ENCODE results near the gene OR5D18. TPM values are rescaled to one million over a fixed set of nuclear protein-coding genes. Genes with fewer than 3 reads are reported as not detected.

OR5D18 gene
- total RNA-seq, 1 donor from 2014 or later: not detected

DNA sequence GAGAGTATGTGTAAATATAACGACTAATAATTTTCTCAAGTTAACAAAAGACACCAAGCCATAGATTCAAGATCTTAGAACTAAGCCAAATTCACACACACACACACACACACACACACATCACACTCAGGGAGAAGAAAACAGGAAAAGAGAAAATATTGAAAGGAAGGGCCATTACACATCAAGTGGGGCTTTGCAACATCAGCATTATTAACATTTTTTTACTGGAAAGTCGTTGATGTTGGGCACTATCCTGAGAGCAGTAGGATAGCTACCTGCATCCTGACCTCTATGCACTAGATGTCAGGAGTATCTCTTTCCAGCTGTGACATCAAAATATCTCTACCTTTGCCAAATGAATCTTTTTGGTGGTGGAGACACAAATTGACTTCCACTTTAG lies 28.0 kb downstream of the OR5D18 start:
- Histone ChIP-seq H2AFZ (replicated peaks) (no peak overlapping the region), H3K27me3 (no peaks in the 10 kb centered on the region), H3K27ac (no peak overlapping the region), H3K9me3 (ENCODE audit: low read depth) (peaks cover 25% of the 10 kb centered on the region), H3K4me1 (no peaks in the 10 kb centered on the region), H3K4me2 (no peak overlapping the region), H3F3A (ENCODE audit: low read depth) (no peaks in the 10 kb centered on the region), H3K79me2 (ENCODE audit: low read depth) (no peaks in the 10 kb centered on the region), H3K36me3 (no peaks in the 10 kb centered on the region), H4K20me1 (ENCODE audit: low read depth) (no peaks in the 10 kb centered on the region), H3K9ac (no peak overlapping the region), H3K4me3 (no peak overlapping the region)
- TF ChIP-seq EZH2 (IDR thresholded peaks at IDR 0.05) (no peak), CTCF (IDR thresholded peaks at IDR 0.05) (no peak), EZH2phosphoT487 (IDR thresholded peaks at IDR 0.05) (no peak)
- H3K36me3 Mint-ChIP-seq: no peaks in the 10 kb centered on the region
- H3K27me3 Mint-ChIP-seq (ENCODE audit: insufficient read depth, low read depth): no peaks in the 10 kb centered on the region
- peaks cover 5% of the 10 kb centered on the region for H3K9me3 Mint-ChIP-seq
- no peak overlapping the region for H3K27ac Mint-ChIP-seq
- no peak for DNase-seq (ENCODE audit: low spot score)
- no peaks in the 10 kb centered on the region for H3K4me1 Mint-ChIP-seq
- no peak overlapping the region for H3K4me3 Mint-ChIP-seq

GRCh38 chr11:55849037-55849436 lies 29.6 kb downstream of the OR5D18 start:
- no peak for TF ChIP-seq EZH2 (IDR thresholded peaks at IDR 0.05)
- no peak for TF ChIP-seq CTCF (IDR thresholded peaks at IDR 0.05)
- no peak for TF ChIP-seq EZH2phosphoT487 (IDR thresholded peaks at IDR 0.05)
- no peak for DNase-seq (ENCODE audit: low spot score)
- no peak overlapping the region for H3K27ac ChIP-seq
- no peak overlapping the region for H3K4me3 ChIP-seq
- Mint-ChIP-seq H3K9me3 (peaks cover 6% of the 10 kb centered on the region), H3K4me3 (no peak overlapping the region), H3K27me3 (ENCODE audit: insufficient read depth, low read depth) (no peaks in the 10 kb centered on the region), H3K27ac (no peak overlapping the region), H3K4me1 (no peaks in the 10 kb centered on the region), H3K36me3 (no peaks in the 10 kb centered on the region)
- no peaks in the 10 kb centered on the region for H3F3A ChIP-seq (ENCODE audit: low read depth)
- H3K36me3 ChIP-seq: no peaks in the 10 kb centered on the region
- no peaks in the 10 kb centered on the region for H3K4me1 ChIP-seq
- no peak overlapping the region for H3K9ac ChIP-seq
- H2AFZ ChIP-seq (replicated peaks): no peak overlapping the region
- no peaks in the 10 kb centered on the region for H4K20me1 ChIP-seq (ENCODE audit: low read depth)
- H3K79me2 ChIP-seq (ENCODE audit: low read depth): no peaks in the 10 kb centered on the region
- no peak overlapping the region for H3K4me2 ChIP-seq
- H3K9me3 ChIP-seq (ENCODE audit: low read depth): peaks cover 33% of the 10 kb centered on the region
- H3K27me3 ChIP-seq: no peaks in the 10 kb centered on the region

DNA sequence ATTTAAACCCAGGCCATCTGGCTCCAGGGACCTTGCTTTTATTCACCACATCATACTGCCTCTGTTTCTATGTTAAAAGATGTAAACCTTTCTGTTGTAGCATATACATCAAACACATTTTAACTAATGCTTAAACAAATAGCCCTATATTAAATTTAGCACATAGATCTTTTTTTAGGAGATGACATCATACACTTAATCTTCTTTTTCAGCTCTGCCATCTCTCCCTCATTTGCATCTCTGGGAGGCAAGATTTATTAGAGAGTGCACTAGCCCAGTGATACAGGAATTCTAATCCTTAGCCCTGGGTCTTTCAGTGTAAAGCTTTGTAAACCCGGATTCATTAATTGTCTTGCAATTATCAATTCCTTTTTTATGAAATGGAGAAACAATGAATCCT lies 32.7 kb downstream of the OR5D18 start:
- DNase-seq (ENCODE audit: low spot score): no peak
- no peak overlapping the region for H3K27ac Mint-ChIP-seq
- no peak overlapping the region for H3K9ac ChIP-seq
- no peak overlapping the region for H3K27ac ChIP-seq
- H3F3A ChIP-seq (ENCODE audit: low read depth): no peaks in the 10 kb centered on the region
- H3K4me2 ChIP-seq: no peak overlapping the region
- H3K79me2 ChIP-seq (ENCODE audit: low read depth): no peaks in the 10 kb centered on the region
- H3K36me3 Mint-ChIP-seq: no peaks in the 10 kb centered on the region
- H3K4me1 ChIP-seq: no peaks in the 10 kb centered on the region
- no peaks in the 10 kb centered on the region for H3K27me3 Mint-ChIP-seq (ENCODE audit: insufficient read depth, low read depth)
- H3K4me3 ChIP-seq: no peak overlapping the region
- H2AFZ ChIP-seq (replicated peaks): no peak overlapping the region
- H3K27me3 ChIP-seq: no peaks in the 10 kb centered on the region
- TF ChIP-seq CTCF (IDR thresholded peaks at IDR 0.05) (no peak), EZH2phosphoT487 (IDR thresholded peaks at IDR 0.05) (no peak), EZH2 (IDR thresholded peaks at IDR 0.05) (no peak)
- H3K9me3 ChIP-seq (ENCODE audit: low read depth): peaks cover 29% of the 10 kb centered on the region
- no peaks in the 10 kb centered on the region for H4K20me1 ChIP-seq (ENCODE audit: low read depth)
- H3K4me3 Mint-ChIP-seq: no peak overlapping the region
- no peaks in the 10 kb centered on the region for H3K36me3 ChIP-seq
- H3K9me3 Mint-ChIP-seq: peaks cover 4% of the 10 kb centered on the region
- H3K4me1 Mint-ChIP-seq: no peaks in the 10 kb centered on the region
